Panc1 (cell line): Measurements from ENCODE around the gene PIGR. TPM values are rescaled to one million over a fixed set of nuclear protein-coding genes. Genes with fewer than 3 reads are reported as not detected.

Source experiments
- ATAC-seq: fragments of 200-7000 bp; cut with Tn5 transposase; 2 replicates; pipeline ENCODE4 v1.9.1; 2020; ENCODE audit warnings: mild to moderate bottlenecking, moderate library complexity
- BruUV-seq: library from RNA; stranded (reverse); fragments of 400-500 nt; replicated peaks from 2 replicates; lab custom pipeline; 2021; lab: Mats Ljungman, UMichigan
- CTCF ChIA-PET: fragments of 300-600 bp; sonication (Branson Sonifier 250); formaldehyde crosslinking; loops from one replicate; lab custom pipeline; 2022; ENCODE audit warnings: antibody characterized with exemption; lab: Charles Lee
- POLR2A ChIA-PET: fragments of 300-600 bp; sonication (Branson Sonifier 250); formaldehyde crosslinking; loops from one replicate; lab custom pipeline; 2022; ENCODE audit warnings: antibody characterized with exemption; lab: Charles Lee
- DNase-seq: peaks from one replicate; pipeline ENCODE4 v3.0.0-alpha.2; 2010; ENCODE audit warnings: low read depth, low spot score
- H3K27ac ChIP-seq: 2 replicates; pipeline ENCODE4 v1.5.1; 2011; ENCODE audit warnings: mild to moderate bottlenecking, low read length, inconsistent platforms
- H3K27me3 ChIP-seq: fragments of 200-500 bp; sonication (Bioruptor generic); 2 replicates; pipeline ENCODE4 v1.6.0; 2014; ENCODE audit warnings: low read length, inconsistent platforms; ENCODE audit not compliant: control insufficient read depth, insufficient read depth
- H3K36me3 ChIP-seq: fragments of 200-500 bp; sonication (Bioruptor generic); 2 replicates; pipeline ENCODE4 v1.5.1; 2014; ENCODE audit warnings: inconsistent platforms, mild to moderate bottlenecking, low read length, moderate library complexity; ENCODE audit not compliant: control insufficient read depth, insufficient read depth
- H3K4me1 ChIP-seq: 2 replicates; pipeline ENCODE4 v1.5.1; 2011; ENCODE audit warnings: inconsistent platforms, mild to moderate bottlenecking, low read length, moderate library complexity; ENCODE audit not compliant: control insufficient read depth, insufficient read depth
- H3K4me3 ChIP-seq, 2 experiments: 2 replicates each; pipeline ENCODE4 v1.5.1; 2011 to 2012; ENCODE audit warnings: low read depth in 2 of 2, low read length in 2 of 2, mild to moderate bottlenecking in 2 of 2, inconsistent platforms in 1 of 2, moderate library complexity in 1 of 2
- H3K9me3 ChIP-seq: fragments of 200-500 bp; sonication (Bioruptor generic); 2 replicates; pipeline ENCODE4 v1.5.1; 2014; ENCODE audit warnings: low read depth, mild to moderate bottlenecking, inconsistent platforms, low read length, moderate library complexity; ENCODE audit not compliant: control insufficient read depth, insufficient read depth
- POLR2AphosphoS5 ChIP-seq: IDR thresholded peaks from 2 replicates; pipeline ENCODE4 v1.6.1; 2012; ENCODE audit warnings: mild to moderate bottlenecking, low read depth, low read length, moderate library complexity
- SIN3A ChIP-seq: IDR thresholded peaks from 2 replicates; pipeline ENCODE4 v1.6.1; 2012; ENCODE audit warnings: low read depth, mild to moderate bottlenecking, low read length, moderate library complexity, borderline replicate concordance; ENCODE audit not compliant: insufficient read depth
- TCF7L2 ChIP-seq: IDR thresholded peaks from 2 replicates; pipeline ENCODE4 v1.6.1; 2011; ENCODE audit warnings: mild to moderate bottlenecking, low read depth, low read length, inconsistent platforms
- in situ Hi-C: cut with HindIII; loops from 2 replicates; pipeline ENCODE4 v1.10.0; 2016; ENCODE audit warnings: low sequenced_read_pairs, low pct_unique_long_range_greater_than_20kb
- intact Hi-C: fragments of 100-400 bp; cut with micrococcal nuclease; formaldehyde crosslinking; loops from one replicate; pipeline ENCODE4 v1.10.0; 2022; ENCODE audit not compliant: unreplicated experiment
- total RNA-seq: library from RNA; stranded (reverse); gene quantifications from one replicate; pipeline ENCODE4 v1.2.1, GENCODE V29; 2021; ENCODE audit not compliant: unreplicated experiment
- TF ChIP-seq, protein P1 (sequence below): fragments of 450-650 bp; IDR thresholded peaks from 2 replicates; pipeline ENCODE4 v1.5.1; 2017; ENCODE audit warnings: mild to moderate bottlenecking
- TF ChIP-seq, protein P2 (sequence below), 2 experiments: IDR thresholded peaks; 2 replicates each; pipeline ENCODE4 v1.6.1; 2011 to 2012; ENCODE audit warnings: low read depth in 2 of 2, control low read depth in 1 of 2, low read length in 1 of 2, mild to moderate bottlenecking in 1 of 2, moderate library complexity in 1 of 2; ENCODE audit not compliant: insufficient read depth in 1 of 2

Gene PIGR
- total RNA-seq, 1 experiment from 2014 or later, result 1.4 TPM

DNA sequence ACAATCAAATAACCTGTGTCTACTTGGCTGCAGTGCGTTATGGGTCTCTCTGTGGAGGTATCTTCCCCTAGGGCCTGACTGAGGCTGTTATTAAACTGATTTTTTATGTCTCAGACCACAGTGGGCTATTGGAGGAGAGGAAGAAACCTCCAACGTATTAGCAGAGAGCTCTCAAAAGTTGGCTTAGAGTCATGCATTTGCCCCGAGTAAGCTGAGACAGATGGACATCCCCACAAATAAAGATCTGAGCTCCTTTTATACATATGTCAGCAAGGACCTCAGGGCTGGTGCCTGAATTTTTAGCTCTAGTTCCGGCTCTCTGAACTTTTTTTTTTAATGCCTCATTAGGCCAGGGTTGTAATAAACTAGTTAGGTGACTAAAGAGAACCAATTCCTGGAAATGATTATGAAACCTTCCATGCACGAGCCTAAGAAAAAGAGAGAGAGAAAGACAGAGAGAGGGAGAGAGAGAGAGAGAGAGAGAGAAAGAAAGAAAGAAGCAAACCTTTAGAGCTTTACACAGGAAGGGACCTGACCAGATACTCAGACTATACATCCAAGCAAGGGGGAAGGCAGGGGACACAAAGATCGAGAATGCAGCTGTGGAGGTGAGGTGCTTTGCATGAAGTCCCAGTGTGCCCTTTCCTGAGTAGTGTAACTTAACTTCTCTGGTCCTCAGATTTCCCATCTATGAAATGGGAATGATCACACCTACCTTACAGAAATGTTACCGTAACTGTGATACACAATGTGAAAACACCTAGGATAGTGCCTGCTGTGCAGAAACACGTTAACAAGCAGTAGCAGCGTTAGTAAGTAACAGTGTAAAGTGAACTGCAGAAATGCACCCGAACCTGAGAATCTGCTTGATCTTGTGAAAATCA is 8.4 kb upstream of the PIGR start:
- in situ Hi-C loops (no loop called here), intact Hi-C loops (no loop called here)
- ChIA-PET CTCF (no interaction called here), POLR2A (no interaction called here)
- H3K27me3 ChIP-seq, result no peaks in the 10 kb centered on the region
- no peaks in the 10 kb centered on the region for H3K36me3 ChIP-seq
- no peak overlapping the region for H3K27ac ChIP-seq
- no TSS peak for BruUV-seq
- no peaks in the 10 kb centered on the region for H3K4me1 ChIP-seq
- TF ChIP-seq, protein P1, sequence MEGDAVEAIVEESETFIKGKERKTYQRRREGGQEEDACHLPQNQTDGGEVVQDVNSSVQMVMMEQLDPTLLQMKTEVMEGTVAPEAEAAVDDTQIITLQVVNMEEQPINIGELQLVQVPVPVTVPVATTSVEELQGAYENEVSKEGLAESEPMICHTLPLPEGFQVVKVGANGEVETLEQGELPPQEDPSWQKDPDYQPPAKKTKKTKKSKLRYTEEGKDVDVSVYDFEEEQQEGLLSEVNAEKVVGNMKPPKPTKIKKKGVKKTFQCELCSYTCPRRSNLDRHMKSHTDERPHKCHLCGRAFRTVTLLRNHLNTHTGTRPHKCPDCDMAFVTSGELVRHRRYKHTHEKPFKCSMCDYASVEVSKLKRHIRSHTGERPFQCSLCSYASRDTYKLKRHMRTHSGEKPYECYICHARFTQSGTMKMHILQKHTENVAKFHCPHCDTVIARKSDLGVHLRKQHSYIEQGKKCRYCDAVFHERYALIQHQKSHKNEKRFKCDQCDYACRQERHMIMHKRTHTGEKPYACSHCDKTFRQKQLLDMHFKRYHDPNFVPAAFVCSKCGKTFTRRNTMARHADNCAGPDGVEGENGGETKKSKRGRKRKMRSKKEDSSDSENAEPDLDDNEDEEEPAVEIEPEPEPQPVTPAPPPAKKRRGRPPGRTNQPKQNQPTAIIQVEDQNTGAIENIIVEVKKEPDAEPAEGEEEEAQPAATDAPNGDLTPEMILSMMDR, result no peak
- TF ChIP-seq, protein P2, sequence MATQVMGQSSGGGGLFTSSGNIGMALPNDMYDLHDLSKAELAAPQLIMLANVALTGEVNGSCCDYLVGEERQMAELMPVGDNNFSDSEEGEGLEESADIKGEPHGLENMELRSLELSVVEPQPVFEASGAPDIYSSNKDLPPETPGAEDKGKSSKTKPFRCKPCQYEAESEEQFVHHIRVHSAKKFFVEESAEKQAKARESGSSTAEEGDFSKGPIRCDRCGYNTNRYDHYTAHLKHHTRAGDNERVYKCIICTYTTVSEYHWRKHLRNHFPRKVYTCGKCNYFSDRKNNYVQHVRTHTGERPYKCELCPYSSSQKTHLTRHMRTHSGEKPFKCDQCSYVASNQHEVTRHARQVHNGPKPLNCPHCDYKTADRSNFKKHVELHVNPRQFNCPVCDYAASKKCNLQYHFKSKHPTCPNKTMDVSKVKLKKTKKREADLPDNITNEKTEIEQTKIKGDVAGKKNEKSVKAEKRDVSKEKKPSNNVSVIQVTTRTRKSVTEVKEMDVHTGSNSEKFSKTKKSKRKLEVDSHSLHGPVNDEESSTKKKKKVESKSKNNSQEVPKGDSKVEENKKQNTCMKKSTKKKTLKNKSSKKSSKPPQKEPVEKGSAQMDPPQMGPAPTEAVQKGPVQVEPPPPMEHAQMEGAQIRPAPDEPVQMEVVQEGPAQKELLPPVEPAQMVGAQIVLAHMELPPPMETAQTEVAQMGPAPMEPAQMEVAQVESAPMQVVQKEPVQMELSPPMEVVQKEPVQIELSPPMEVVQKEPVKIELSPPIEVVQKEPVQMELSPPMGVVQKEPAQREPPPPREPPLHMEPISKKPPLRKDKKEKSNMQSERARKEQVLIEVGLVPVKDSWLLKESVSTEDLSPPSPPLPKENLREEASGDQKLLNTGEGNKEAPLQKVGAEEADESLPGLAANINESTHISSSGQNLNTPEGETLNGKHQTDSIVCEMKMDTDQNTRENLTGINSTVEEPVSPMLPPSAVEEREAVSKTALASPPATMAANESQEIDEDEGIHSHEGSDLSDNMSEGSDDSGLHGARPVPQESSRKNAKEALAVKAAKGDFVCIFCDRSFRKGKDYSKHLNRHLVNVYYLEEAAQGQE (IDR thresholded peaks at IDR 0.05; ENCODE audit: insufficient read depth in 1 of 2, low read depth in 2 of 2, low read length in 1 of 2), result no peak
- no peak for TF ChIP-seq SIN3A
- TF ChIP-seq POLR2AphosphoS5, result no peak
- TF ChIP-seq TCF7L2, result no peak
- DNase-seq (no peak), ATAC-seq (no peak)
- no peak overlapping the region for H3K4me3 ChIP-seq
- H3K9me3 ChIP-seq, result no peaks in the 10 kb centered on the region

DNA sequence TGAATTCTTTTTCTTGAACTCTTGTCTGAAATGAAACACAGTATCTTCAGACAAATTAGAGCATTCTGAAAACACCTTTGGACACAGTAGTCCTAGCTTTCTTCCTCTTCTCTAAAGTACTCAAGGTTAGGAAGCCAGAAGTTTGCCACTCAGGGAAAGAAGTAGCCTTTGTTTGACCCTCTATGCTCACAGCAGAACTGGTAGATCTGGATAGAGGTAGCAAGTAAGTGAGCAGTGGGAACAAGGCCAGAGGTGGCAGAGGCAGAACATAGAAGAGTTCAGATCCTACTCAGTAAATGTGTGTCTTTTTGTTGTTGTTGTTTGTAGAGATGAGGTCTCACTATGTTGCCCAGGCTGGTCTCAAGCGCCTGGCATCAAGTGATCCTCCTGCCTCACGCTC is 7.4 kb upstream of the PIGR start:
- Histone ChIP-seq H3K27ac (no peak overlapping the region), H3K4me1 (no peaks in the 10 kb centered on the region), H3K4me3 (no peak overlapping the region), H3K27me3 (no peaks in the 10 kb centered on the region), H3K36me3 (no peaks in the 10 kb centered on the region), H3K9me3 (no peaks in the 10 kb centered on the region)
- ATAC-seq (no peak), DNase-seq (no peak)
- TF ChIP-seq SIN3A (no peak), TCF7L2 (no peak)
- TF ChIP-seq, protein P2 (IDR thresholded peaks at IDR 0.05; ENCODE audit: insufficient read depth in 1 of 2, low read depth in 2 of 2, low read length in 1 of 2), result no peak
- TF ChIP-seq, protein P1, result no peak
- POLR2A ChIA-PET, result no interaction called here
- intact Hi-C loops, result no loop called here
- in situ Hi-C loops, result no loop called here
- CTCF ChIA-PET, result no interaction called here
- BruUV-seq, result no TSS peak
